ENCODE results near the gene MYL2.
A peak's percentile ranks its signal among the peaks of the same experiment; 100 is the strongest.
"Not testable (repeated sequence)": the region's sequence is repeated elsewhere in the genome, so short reads cannot be mapped to it uniquely, and the experiment has no call there.

The MYL2 gene

DNA sequence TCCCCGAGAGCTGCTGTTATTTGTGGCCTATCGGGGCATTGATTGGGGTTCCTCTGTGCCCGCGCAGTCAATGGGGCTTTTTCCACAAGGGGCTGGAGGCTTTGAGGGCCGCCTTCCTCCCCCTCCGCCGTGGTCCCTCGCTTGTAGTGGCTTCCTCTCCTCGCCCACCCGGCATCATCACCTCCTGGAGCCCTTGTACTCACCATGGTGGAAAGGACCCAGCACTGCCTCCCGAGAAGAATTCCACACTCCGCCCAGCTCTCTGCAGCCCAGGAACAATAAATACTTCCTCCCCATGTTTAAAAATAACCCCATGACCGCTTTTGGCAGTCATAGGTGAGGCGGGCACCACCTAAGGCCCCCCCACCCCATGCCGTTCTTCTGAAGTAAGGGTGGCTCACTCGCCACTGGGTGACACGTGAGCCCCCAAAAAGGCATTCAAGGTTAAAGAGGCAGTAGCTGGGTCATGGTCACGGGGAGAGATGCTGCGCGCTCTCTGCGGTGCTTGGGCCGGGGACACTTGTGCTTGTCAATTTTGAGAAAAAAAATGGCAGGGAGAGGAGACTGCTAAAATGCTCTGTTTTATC is at the start of gene MYL2:
Gene MYL2, minus strand, starts transcription at position 256 of the 587 bp plus-strand sequence. Its CDS starts 50 bp downstream, at position 206.
- Mint-ChIP-seq H3K4me1 (no peaks in the 10 kb centered on the region), H3K4me3 (no peak within 1 kb of the TSS), H3K9me3 (no peaks in the 10 kb centered on the region), H3K27me3 (ENCODE audit: low read depth) (peaks cover 31% of the 10 kb centered on the region), H3K27ac (no peak within 1 kb of the TSS), H3K36me3 (ENCODE audit: low read depth) (no peaks in the 10 kb centered on the region)
- TF ChIP-seq CTCF (IDR thresholded peaks at IDR 0.05; ENCODE audit: unreplicated experiment in 3 of 3): no peak

- Mint-ChIP-seq H3K4me1 (peaks cover 8% of the 10 kb centered on the region), H3K4me3 (no peak overlapping the region), H3K27me3 (ENCODE audit: low read depth) (peaks cover 18% of the 10 kb centered on the region), H3K36me3 (ENCODE audit: low read depth) (no peaks in the 10 kb centered on the region), H3K9me3 (peaks cover 4% of the 10 kb centered on the region), H3K27ac (peak overlapping the region in 2 of 3 experiments; percentile 23 to 72)
- TF ChIP-seq CTCF (IDR thresholded peaks at IDR 0.05; ENCODE audit: unreplicated experiment in 3 of 3): no peak
Measured at GRCh38 chr12:110966081-110966760, 45.8 kb upstream of the MYL2 start.

DNA sequence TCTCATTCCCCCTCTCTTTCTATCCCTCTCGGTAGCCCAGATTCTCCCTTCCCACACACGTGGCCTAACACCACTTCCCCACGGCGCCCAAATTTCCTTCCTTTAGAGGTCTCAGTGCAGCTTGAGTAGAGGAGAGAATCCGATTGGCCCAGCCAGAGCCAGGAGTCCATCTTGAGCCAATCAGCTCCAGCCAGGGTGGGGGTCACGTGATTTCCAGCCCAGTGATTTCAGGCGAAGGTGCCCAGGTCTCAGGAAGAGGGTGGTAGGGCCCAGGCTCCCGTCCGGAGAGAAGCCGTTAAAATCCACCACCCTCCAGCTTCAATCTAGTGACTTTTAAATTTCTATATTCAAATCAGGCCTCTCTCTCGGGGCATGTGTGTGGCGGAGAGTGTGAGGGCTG is 45.2 kb upstream of the MYL2 start:
- Mint-ChIP-seq H3K27me3 (ENCODE audit: low read depth) (peaks cover 18% of the 10 kb centered on the region), H3K9me3 (peaks cover 4% of the 10 kb centered on the region), H3K36me3 (ENCODE audit: low read depth) (no peaks in the 10 kb centered on the region), H3K4me3 (no peak overlapping the region), H3K27ac (peak overlapping the region in 1 of 3 experiments; percentile 72), H3K4me1 (peaks cover 8% of the 10 kb centered on the region)
- TF ChIP-seq CTCF (IDR thresholded peaks at IDR 0.05; ENCODE audit: unreplicated experiment in 3 of 3): no peak

- Mint-ChIP-seq H3K4me3 (no peak overlapping the region), H3K27ac (no peak overlapping the region), H3K9me3 (peaks cover 7% of the 10 kb centered on the region), H3K4me1 (peaks cover 1% of the 10 kb centered on the region), H3K36me3 (ENCODE audit: low read depth) (no peaks in the 10 kb centered on the region), H3K27me3 (ENCODE audit: low read depth) (peaks cover 32% of the 10 kb centered on the region)
- TF ChIP-seq CTCF (IDR thresholded peaks at IDR 0.05; ENCODE audit: unreplicated experiment in 3 of 3): no peak
Measured at GRCh38 chr12:110960795-110961194, 40.4 kb upstream of the MYL2 start.

GRCh38 chr12:110957652-110958051 is 37.3 kb upstream of the MYL2 start:
- Mint-ChIP-seq H3K36me3 (ENCODE audit: low read depth) (no peaks in the 10 kb centered on the region), H3K9me3 (peaks cover 10% of the 10 kb centered on the region), H3K4me1 (no peaks in the 10 kb centered on the region), H3K4me3 (no peak overlapping the region), H3K27me3 (ENCODE audit: low read depth) (peaks cover 33% of the 10 kb centered on the region), H3K27ac (no peak overlapping the region)
- TF ChIP-seq CTCF (IDR thresholded peaks at IDR 0.05; ENCODE audit: unreplicated experiment in 3 of 3): no peak

DNA sequence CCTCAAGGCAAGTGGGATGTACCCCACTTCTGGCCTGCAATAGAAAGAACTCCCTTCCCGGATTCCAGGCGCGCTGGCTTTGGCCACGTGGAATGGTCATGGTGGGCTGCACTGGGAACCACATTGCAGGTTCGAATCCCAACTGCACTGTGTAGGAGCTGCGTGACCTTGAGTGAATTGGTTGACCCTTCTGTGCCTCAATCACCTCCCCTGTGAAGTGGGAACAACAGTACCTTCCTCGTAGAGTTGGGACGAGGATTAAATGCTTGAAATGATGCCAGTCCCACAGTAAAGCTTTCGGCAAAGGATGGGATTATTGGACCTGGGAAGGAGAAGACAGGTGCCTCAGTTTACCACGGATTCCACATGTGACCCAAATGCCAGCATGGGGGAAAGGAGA is 36.8 kb upstream of the MYL2 start:
- Mint-ChIP-seq H3K27ac (no peak overlapping the region), H3K9me3 (peaks cover 13% of the 10 kb centered on the region), H3K27me3 (ENCODE audit: low read depth) (peaks cover 38% of the 10 kb centered on the region), H3K4me1 (no peaks in the 10 kb centered on the region), H3K36me3 (ENCODE audit: low read depth) (no peaks in the 10 kb centered on the region), H3K4me3 (no peak overlapping the region)
- no peak for TF ChIP-seq CTCF (IDR thresholded peaks at IDR 0.05; ENCODE audit: unreplicated experiment in 3 of 3)

DNA sequence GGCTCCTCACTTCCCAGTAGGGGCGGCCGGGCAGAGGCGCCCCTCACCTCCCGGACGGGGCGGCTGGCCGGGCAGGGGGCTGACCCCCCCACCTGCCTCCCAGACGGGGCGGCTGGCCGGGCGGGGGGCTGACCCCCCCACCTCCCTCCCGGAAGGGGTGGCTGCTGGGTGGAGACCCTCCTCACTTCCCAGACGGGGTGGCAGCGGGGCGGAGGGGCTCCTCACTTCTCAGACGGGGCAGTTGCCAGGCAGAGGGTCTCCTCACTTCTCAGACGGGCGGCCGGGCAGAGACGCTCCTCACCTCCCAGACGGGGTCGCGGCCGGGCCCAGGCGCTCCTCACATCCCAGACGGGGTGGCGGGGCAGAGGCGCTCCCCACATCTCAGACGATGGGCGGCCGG is 30.5 kb upstream of the MYL2 start:
- H3K4me1 Mint-ChIP-seq; H3K36me3 Mint-ChIP-seq (ENCODE audit: low read depth); H3K4me3 Mint-ChIP-seq; H3K27ac Mint-ChIP-seq: not testable (repeated sequence)
- H3K27me3 Mint-ChIP-seq (ENCODE audit: low read depth): peaks cover 22% of the 10 kb centered on the region
- peaks cover 34% of the 10 kb centered on the region for H3K9me3 Mint-ChIP-seq

GRCh38 chr12:110950466-110950865 is 30.1 kb upstream of the MYL2 start:
- peaks cover 38% of the 10 kb centered on the region for H3K9me3 Mint-ChIP-seq
- H3K27me3 Mint-ChIP-seq (ENCODE audit: low read depth): peaks cover 22% of the 10 kb centered on the region
- not testable (repeated sequence) for H3K4me1 Mint-ChIP-seq; H3K27ac Mint-ChIP-seq; H3K36me3 Mint-ChIP-seq (ENCODE audit: low read depth); H3K4me3 Mint-ChIP-seq
